HG03432 (cell line): ENCODE results near the gene SLC27A3.

Source experiments
- ATAC-seq: cut with Tn5 transposase; IDR thresholded peaks from one replicate; pipeline ENCODE4 v1.9.1; 2021; ENCODE audit warnings: mild to moderate bottlenecking, moderate library complexity; ENCODE audit not compliant: unreplicated experiment

The SLC27A3 gene, protein sequence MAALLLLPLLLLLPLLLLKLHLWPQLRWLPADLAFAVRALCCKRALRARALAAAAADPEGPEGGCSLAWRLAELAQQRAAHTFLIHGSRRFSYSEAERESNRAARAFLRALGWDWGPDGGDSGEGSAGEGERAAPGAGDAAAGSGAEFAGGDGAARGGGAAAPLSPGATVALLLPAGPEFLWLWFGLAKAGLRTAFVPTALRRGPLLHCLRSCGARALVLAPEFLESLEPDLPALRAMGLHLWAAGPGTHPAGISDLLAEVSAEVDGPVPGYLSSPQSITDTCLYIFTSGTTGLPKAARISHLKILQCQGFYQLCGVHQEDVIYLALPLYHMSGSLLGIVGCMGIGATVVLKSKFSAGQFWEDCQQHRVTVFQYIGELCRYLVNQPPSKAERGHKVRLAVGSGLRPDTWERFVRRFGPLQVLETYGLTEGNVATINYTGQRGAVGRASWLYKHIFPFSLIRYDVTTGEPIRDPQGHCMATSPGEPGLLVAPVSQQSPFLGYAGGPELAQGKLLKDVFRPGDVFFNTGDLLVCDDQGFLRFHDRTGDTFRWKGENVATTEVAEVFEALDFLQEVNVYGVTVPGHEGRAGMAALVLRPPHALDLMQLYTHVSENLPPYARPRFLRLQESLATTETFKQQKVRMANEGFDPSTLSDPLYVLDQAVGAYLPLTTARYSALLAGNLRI

GRCh38 chr1:153774780-153775457 lies at the start of gene SLC27A3:
TSS of gene SLC27A3 (plus strand) at chr1:153775407. CDS start at chr1:153775498, 91 bp downstream.
- peak; percentile 22 for ATAC-seq

- peak; percentile 94 for ATAC-seq
Observed at GRCh38 chr1:153727463-153728304, 47.5 kb upstream of the SLC27A3 start, which contains the start of gene INTS3. TSS of gene INTS3 (plus strand) at chr1:153728050. CDS start at chr1:153728635, 585 bp downstream.

DNA sequence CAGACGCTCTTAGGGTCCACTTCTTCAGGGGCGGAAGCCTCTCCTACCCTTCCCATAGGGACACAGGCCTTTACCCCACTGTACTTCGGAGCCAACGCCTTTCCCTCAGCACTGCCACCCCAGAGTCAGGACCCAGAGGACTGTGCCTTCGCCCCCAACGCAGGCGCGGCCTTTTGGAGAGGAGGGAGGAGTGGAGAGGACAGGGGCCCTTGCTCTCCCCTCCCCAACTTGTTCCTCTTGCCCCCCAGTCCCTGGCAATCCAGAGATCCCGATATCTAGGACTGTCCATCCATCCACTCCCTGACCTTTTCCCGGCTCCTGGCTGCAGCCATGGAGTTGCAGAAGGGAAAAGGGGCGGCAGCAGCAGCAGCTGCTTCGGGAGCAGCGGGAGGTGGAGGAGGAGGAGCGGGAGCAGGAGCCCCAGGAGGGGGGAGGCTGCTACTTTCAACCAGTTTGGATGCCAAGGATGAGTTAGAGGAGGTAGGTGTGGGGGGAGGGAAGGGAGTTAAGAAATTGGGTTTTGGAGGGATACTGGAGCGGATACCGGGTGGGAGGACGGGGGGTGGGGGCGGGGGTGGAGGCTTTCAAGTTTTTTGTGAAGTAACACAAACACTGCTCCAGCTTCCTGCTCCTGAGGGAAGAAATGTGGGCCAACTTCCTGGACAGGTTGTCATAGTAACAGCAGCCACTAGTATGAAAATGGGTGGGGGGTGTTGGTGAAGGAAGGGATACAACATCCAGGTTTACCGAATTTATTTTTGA lies 46.7 kb upstream of the SLC27A3 start:
- no peak for ATAC-seq

DNA sequence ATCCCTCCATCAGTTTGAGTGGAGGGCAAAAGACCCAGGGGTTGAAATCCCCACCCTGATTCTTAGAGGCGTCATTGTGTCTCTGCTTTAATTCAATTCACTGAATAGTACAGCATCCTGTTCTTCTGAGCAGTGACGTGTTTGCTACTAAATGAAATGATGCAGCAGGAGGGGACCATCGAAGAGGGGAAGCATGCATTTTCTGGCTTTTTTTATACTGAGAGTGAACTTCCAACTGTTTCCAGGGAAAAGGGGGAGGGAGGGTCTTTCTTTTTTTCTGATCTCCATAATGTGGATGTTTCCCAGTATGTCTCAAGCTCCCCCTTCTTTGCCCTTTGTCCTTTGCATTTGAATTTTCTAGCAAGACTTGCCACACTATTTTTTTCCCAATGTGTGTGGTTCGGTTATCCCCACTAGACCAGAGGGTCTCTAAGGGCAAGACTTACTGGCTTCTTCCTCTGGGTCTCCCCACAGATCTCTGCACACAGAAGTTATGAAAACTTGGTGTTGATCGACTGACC lies 44.7 kb upstream of the SLC27A3 start:
- ATAC-seq, result no peak

GRCh38 chr1:153733970-153734369 lies 41.2 kb upstream of the SLC27A3 start:
- no peak for ATAC-seq

DNA sequence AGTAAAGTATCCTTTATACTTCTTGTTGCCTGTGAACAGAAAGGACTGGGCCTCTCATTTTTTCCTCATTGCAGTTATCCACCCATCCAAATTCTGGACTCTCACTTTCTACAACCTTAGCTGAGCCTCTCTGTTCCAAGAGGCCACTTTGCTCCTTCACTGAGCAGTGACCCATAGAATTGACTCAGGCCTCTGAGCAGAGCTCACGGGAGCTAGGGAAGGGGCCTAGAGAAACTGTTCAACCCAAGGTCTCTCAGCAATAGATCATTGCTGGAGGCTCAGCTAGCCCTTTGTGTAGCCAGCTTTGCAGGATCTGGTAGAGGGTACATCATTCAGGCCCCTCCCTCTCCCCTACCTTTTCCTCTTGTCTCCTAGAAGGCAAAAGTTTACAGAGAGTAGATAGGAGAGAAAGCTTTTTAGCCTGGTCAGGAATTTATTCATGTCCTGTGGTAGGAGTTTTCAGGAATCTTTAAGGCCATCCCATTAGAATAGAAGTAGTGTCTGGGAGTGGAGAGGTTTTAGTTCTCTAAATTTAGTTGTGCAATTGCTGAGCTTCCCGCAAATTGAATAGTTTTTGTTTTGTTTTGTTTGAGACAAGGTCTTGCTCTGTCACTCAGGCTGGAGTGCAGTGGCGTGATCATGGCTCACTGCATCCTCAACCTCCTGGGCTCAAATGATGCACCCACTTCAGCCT lies 40.7 kb upstream of the SLC27A3 start:
- ATAC-seq, result peak; percentile 45

DNA sequence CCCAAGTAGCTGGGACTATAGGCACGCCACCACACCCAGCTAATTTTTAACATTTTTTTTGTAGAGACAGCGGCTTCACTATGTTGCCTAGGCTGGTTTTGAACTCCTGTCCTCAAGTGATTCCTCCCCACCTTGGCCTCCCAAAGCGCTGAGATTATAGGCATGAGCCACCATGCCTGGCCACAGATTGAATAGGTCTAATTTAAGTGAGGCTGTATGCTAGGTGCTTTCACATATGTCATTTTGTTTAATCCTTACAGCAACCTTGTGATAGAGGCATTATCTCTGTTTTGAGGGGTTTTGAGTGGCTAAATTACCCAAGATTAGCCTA lies 40.2 kb upstream of the SLC27A3 start:
- no peak for ATAC-seq

- no peak for ATAC-seq
Observed at GRCh38 chr1:153741986-153742385, 33.2 kb upstream of the SLC27A3 start.

GRCh38 chr1:153742411-153743142 lies 32.6 kb upstream of the SLC27A3 start:
- ATAC-seq, result peak; percentile 79

DNA sequence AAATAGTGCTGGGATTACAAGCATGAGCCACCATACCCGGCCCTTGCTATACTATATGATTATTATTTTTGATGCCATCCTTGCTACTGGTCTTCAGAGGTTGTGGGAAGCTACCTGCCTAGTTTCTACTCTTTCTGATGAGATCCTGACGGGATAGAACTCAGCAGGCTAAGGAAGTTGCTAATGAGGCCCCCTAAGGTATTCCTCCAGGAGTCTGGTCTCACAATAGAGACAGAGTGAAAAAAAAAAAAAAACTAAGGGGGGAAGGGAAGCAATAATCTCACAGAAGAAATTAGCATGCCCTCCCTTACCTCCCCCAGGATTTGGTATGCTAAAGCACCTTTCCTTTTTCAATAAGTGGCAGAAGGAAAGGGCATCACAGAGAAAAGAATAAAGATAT lies 29.8 kb upstream of the SLC27A3 start:
- no peak for ATAC-seq

- ATAC-seq, result no peak
Observed at GRCh38 chr1:153746174-153746573, 29.0 kb upstream of the SLC27A3 start.

GRCh38 chr1:153748903-153749302 lies 26.3 kb upstream of the SLC27A3 start:
- ATAC-seq, result no peak

DNA sequence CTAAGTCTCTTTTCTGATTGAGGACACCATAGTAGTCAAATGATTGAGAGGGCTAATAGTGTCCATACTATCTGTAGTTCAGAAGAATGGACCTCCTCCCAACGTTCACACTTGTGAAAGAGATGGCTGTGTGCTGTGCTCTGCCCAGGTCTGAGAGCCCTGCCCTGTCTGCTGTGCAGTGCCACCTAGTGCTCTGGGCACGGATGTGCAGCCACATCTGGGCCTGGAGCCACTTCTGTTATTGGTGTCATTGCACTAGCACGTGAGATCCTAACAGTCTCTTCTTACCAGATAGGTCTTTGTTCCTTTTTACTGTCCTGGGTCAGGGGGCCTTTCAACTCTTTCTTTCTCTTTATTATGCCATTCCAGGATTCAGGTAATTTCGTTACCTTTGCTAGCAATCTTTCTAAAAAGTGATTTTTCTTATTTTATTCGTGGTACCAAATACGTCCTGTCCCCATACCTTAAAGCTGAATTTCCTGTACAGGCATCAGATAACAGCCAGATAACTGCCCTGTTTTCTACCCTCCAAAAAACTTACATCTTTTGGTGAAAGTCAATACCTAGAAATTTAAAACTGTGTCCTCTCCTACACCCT lies 25.7 kb upstream of the SLC27A3 start:
- peak; percentile 59 for ATAC-seq

DNA sequence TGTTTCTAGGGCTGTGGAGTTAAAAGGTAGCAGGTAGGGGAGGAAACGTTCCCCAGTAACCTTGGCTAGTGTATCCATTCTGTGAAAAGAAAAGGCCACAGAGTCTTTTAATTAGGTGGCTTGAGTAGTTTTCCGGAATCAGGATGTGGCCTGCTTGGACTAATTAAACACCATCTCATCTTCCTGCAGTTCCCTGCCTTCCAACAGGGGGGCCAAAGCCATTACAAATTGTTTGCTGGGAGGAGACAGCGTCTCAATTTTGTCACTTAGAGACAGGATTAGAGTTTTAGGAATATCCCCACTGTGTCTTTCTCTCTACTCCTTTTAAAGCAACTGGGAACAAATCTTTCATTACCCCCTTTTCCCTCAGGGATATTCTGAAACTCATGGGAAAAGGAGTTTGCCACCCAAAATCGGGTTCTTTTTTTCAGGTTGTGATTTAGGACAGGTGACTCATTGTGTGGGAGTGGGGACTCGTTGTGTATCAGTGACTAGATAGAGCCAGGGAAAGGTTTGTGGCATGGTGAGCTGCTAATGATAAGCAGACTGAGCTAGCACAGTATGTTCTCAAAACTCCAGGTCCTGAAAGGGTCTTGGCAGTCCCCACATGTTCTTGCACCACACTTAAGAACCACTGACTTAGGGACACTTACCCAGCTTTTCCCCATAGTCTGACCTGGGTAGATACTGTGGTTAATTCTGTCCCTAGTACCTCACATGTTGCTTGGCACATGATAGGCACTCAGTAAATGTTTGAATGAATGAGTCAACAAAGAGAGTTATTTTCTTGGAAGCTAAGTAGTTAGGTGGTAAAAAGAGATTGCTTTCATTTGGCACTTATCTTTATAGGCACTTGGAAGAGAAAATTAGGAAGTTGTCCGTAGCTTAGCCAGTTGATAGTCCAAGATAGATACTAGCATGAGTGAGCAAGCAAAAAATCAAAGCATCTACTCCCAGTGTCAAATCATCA lies 24.9 kb upstream of the SLC27A3 start:
- no peak for ATAC-seq

- ATAC-seq, result no peak
Observed at GRCh38 chr1:153752072-153752471, 23.1 kb upstream of the SLC27A3 start.

DNA sequence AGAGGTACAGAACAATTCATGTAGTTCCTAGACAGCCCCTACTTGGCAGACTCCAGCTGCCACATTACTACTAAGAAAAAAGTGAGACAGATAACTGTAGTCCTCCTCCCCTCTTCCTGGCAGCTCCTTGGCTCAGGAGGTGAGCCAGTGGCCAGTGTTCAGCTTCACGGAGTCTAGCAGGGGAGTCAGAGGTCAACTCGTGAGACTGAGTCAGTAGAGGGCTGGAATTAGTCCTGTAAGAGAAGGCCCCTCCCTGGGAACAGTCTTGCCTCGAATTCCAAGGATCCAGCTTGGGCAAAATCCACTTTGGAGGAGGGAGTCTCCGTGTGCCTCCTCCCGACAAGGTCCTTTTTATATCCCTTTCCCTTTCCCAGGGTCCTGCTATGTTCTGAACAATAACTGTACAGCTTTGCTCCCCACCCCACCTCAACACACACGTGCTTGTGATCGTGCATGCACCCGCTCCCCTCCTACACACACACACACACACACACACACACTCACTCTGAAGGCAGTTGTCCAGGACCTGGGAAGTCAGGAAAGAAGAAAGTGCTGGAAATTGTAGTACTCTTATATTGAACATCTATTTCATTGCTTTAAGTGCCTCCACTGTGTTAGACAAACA lies 22.5 kb upstream of the SLC27A3 start:
- no peak for ATAC-seq

- ATAC-seq, result no peak
Observed at GRCh38 chr1:153754266-153754665, 20.9 kb upstream of the SLC27A3 start.
